ENCODE results near the gene EPB41L2.

The EPB41L2 gene

GRCh38 chr6:130903602-130904001 is 159.4 kb downstream of the EPB41L2 start:
- no peak for FAIRE-seq

DNA sequence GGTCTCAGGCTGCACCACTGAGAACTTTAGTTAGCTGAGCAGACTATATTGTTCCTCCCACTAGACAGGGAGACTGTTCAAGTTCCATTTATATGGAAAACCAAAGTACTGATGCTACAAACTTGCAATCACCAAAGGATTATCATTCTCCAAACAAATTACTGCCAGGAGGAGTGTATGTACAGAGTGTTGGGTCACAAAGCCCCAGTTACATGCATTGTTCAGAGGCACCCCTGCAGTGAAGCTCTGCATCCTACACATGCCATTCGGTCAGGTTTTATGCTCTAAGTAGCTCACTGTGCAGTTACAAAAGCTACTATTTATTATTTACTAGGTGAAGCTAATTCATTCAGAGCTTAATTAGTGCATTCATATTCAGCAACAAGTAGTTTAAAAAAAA is 160.0 kb downstream of the EPB41L2 start:
- no peak for FAIRE-seq

DNA sequence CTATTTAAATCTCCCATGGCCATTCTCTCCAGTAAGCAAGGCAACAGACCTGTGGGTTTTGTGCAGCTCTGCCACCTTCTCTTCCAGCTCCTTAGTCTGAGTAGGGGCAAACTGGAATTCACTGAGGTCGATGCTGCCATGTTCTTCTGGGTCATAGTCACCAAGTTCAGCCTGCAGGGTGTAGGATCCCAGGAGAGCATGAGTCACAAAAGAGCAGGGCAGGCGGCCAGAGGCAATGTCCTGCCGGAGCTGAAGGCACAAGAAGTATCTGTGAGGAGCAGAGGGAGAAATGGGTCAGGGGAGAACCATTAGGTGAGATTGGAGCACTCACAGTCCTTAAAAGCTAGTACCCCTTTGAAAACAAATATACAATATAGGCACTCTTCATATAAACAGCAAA is 162.1 kb downstream of the EPB41L2 start:
- no peak for FAIRE-seq

DNA sequence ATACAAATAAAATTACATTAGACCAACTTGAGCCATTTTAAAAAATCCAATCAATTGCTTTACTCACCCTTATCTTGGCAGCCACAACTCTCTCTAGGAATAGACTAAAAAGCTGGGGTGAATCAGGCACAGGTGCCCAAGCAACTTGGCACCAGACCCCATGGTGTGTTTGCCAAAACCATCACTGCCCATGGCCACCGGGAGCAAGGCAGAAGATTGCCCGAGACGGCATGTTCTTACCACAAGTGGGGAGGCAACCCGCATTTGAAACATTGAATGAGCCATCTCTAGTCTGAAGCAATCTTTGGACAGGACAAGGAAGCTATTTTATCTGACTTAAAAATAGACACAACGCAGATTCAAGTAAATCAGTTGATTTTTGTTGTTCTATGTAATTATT is 166.8 kb downstream of the EPB41L2 start:
- FAIRE-seq, result no peak

DNA sequence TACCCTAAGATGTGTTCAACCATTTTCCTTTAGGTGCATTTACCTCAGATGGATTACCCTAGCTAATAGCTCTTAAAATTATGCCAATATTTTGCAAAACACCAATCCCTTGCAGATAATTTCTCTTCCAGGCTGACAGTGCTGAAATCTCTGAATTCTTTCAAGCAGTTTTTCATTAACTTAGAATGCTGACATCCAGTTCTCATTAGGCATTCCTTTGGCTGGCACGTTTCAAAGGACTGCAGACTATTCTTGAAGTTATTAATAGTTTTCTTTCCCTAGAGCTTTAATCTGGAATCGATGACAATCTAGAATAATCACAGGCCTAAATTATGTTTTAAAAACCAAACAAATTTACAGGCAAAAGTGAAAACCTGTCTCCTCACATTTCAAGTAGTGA is 167.5 kb downstream of the EPB41L2 start:
- FAIRE-seq, result no peak

GRCh38 chr6:130893766-130894165 is 169.3 kb downstream of the EPB41L2 start:
- FAIRE-seq, result no peak

- no peak for FAIRE-seq
These were observed 169.8 kb downstream of the EPB41L2 start for GRCh38 chr6:130893277-130893676.

DNA sequence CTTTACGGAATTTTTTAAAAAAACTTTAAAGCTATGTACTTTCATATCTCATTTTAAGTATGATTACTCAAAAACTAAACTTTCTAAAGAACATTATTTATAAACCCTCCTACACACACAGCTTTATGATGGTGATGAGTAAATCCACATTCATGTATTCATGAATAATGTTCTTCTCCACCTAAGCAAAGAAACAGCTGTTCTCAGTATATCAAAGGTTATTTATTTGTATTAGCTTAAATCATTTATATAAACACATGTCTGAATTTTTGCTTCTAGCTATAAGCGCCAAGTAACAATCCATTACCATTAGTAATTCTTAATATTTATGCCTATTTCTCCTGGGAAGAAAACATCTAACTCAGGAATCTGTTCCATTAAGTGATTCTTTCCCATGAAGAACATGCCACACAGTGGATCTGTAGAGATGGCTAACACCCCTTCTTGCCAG is 172.5 kb downstream of the EPB41L2 start:
- no peak for FAIRE-seq

DNA sequence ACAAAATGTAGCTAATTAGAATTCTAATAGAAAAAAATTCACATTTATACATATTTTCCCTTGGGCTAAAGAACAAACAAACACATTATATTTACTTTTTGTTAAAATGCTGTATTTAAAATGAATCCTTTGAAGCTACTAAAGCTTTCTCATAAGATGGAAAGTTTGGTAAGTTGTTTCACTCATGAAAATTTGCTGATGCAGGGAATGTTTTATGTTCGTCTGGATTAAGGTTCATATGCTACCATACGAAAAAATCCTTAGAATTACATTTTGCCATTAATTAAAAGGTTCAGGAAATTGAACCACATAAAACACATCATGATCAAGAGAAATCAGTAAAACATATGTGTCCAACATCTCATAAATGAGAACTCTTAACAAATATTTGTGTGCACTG is 173.6 kb downstream of the EPB41L2 start:
- FAIRE-seq, result no peak

GRCh38 chr6:130888246-130888645 is 174.8 kb downstream of the EPB41L2 start:
- no peak for FAIRE-seq

GRCh38 chr6:130886966-130887365 is 176.1 kb downstream of the EPB41L2 start:
- peak; percentile 14 for FAIRE-seq

DNA sequence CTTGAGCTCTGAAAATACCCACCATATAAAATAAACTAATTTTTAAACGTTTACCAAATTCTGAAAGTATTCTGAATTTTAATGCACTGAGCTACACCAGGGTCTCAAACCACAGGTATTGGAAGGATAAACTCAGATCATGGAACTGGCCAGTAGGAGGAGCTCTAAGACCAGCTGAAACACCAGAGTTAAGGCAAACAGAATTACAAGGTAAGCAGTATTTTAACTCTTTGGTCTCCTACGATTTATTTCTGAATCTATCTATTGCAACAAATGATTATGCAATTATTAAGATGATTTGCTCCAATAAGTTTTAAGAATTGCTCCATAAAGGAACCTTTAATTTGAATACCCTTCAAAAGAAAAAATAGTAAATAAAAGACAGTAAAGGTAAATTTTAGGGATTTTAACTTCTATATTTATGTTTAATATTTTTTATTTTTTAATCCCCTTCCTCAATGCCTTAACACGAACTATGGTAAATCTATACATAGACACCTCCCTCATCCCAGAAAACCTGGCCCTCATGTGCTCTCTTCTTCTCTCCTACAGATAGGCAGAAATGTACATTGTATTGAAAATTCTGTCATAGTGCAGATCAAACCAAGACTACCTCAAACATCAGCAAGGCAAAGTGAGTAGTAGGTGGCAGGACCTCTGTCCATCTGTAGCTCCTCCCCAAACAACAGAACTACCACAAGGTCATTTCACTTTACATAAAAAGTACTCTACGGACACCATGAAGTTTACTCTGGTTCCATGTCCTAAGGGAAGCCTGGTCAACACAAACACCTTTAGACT is 177.5 kb downstream of the EPB41L2 start:
- peak; percentile 92 for FAIRE-seq

DNA sequence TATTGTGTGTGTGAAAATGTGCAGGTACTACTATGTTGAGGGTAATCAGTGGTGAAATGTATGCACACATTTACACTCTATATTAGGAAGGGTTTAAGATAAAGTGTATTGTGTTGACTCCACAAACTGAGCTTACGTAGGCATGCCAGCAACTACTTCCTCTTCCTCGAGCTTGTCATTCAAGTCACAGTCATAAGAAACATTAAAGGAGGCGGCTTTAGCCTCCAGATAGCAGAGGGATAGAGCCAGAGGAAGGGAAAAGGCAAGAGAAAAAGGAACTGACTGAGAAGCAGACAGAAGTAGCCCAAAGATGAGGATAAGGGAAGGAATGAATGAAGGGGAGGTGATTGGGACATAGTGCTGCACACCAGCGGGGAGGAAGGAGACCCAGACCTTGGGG is 180.7 kb downstream of the EPB41L2 start:
- no peak for FAIRE-seq

DNA sequence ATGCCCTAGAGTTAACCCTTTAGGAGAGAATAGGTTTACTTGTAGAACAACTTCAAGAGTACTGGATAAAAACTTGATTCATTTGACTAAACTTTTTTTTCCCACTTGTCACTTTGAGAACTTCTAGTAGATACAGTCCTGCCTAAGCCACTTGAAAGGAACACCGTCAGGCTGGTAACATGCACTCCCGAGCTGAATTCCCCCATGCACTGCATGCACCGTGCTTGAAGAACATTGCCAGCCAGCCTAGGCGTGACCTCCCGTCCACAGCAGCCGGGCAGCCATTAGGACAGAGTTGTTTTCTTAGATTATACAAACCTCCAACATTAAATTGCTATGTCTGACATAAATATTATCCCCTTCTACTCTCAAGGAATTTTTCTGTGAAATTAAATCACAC is 183.2 kb downstream of the EPB41L2 start:
- FAIRE-seq, result no peak

GRCh38 chr6:130873746-130874145 is 189.3 kb downstream of the EPB41L2 start:
- FAIRE-seq, result no peak

DNA sequence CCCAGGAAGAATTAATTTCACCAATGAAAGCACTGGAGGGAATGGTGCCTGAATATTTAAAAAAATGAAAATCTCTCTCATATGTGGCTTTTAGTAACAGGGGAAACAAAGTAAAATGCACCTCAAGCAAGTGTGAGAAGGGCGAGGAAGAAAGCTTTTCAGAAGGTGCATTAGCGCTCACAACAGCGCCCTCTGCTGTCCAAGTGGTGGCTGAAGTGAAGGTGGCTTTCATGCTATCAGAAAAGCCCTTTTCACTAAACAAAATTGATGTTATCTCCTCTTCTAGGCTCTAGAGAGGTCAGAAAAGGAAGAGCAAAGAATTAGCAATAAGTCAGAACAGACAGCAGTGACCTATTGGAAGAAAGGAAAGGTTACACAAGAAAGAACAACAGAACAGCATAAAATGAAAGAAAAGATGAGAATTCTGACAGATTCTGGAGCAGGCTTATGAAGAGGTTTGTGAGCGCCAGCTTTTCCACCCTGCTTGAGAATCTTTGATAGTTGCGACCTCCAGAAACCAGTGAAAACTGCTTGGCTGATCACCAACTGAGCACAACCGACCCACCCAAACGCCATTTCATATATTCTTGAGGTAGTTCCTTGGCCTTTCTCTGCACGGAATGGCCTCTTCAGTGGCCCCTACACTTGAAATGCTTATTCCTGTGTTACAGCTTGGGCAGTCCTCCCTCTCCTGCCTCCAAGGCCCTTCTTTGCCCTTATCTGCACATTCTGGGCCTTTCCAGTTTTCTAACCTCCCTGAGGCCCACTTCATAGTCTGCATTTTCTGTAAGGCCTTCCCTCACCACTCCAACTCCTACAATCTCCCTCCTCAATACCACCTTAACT is 190.6 kb downstream of the EPB41L2 start:
- no peak for FAIRE-seq

DNA sequence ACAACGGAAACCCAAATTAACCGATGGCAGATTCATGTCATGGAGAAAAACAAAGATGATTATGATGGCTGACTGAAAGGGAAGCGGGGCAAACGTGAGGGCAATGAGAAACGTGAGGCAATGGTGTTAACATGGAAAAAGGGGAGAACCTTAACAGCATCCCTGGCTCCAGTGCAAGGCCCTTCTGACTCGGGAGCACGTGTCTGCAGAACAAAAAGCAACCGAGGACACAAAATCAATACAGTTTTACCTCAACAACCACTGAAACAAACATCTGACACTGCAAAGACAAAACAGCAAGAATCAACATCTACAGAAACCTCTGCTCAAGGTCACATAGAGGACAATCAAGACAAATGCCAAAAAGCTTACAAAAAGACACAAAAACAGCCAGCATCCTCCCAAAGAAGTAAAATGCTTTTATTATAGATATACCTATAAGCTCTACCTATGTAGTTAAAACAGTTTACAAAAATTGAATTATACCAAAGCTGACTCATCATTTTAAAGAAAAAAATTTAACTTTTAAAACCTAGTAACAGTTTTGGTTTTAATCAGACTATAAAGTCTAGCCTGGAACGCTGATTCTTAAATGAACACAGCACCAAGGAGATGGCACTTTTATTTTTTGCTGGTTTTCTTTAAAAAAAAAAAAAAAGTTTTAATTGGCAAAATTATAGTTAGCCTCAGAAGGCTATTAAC is 192.7 kb downstream of the EPB41L2 start:
- FAIRE-seq, result no peak

GRCh38 chr6:130869681-130870080 is 193.4 kb downstream of the EPB41L2 start:
- no peak for FAIRE-seq

GRCh38 chr6:130865793-130866192 is 197.3 kb downstream of the EPB41L2 start:
- FAIRE-seq, result no peak

GRCh38 chr6:130864344-130864743 is 198.7 kb downstream of the EPB41L2 start:
- FAIRE-seq, result no peak

GRCh38 chr6:130863415-130864230 is 199.4 kb downstream of the EPB41L2 start:
- no peak for FAIRE-seq

DNA sequence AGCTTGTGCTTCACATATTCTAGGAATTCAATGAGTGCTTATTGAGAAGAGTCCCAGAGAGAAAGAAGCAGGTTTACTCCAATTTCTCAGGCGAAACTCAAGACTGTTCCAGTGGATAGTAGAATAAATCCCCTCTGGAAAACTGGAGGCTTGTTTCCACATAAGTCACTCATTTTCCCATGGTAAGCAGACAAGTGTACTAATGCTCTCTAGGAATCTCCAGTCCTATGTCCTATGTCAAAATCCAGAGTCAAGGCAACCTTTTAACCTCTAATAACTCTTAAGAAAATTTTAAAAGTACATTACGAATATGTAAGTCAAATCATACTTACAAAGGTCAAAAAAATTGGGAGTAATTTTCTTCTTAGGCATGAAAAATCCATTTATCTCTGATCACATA is 200.7 kb downstream of the EPB41L2 start:
- FAIRE-seq, result no peak
